GM18867 (cell line): ENCODE results near the gene GINS2.

Experiments
- ATAC-seq: cut with Tn5 transposase; IDR thresholded peaks from one replicate; pipeline ENCODE4 v1.9.1; 2021; ENCODE audit warnings: mild to moderate bottlenecking, moderate library complexity; ENCODE audit not compliant: unreplicated experiment

GINS2 gene

DNA sequence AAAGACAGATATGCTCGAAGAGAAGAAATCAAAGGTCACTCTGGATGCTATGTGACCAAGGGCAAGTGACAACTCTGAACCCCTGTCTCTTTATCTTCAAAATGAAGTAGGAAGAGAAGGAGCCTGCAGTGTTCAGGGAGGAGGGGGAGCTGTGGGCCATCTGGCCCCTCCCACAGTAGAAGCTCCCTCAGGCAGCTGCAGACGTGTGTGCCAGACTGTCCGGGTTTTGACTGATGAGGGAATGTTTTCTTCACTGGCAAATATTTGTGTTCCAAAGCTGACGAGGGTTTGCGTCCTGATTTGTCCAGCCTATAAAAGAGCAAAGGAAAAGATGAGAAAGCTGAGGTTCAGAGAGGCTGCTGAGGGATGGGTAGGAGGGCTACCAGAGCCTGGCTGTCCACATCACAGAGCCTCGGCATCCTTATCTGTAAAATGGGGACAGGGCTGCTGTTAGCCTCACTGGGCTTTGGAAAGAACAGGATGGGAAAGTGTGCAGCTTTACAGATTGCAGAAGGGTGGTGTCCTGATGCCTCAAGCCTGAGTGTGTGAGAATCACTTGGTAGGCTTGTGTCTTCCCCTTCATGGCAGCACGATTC, 1.8 kb upstream of the GINS2 start:
- ATAC-seq, result no peak

DNA sequence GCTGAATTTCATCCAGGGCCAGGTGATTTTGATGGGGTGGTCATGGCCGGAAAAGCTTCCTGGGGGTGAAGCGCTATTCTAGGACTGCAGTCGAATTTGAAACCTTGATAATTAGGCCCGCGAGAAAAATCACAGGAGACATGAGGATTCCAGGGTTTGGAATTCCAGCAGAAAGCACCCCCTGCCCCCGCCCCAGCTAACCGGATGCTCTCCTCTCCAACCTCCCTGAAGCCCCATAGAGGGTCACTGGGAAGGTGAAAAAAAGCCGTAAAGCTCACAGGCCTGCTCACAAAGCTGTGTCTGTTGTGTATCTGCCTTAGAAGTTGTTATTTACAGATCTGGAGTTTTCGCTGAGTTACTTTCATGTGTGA, 1.2 kb upstream of the GINS2 start:
- no peak for ATAC-seq

DNA sequence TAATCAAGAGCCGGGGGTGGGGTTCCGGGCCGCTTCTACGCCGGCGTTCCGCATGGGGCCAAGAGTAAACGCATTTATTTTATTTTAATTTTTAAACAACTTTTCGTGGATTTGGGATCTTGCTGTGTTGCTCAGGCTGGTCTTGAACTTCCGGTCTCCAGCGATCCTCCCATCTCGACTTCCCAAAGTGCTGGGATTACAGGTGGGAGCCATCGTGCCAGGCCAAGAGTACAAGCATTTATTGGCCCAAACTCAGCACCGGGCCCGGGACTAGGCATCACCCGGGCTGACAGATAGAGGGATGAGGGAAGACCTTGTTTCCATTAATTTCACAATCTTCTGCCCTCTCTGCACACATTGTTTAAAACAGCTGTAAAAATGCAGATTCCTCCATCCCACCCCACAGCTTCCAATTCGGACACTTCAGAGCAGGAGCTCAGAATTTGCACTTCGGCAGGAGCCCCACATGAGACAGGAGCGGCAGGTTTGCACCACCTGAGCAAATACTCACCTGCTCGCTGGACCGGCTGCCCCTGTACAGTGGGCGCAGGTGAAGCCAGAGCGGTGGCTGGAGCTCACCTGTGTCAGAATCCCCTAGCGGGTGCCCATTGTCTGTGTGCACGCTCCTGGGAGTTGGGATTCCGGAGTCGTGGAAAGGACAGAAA, 663 bp upstream of the GINS2 start:
- no peak for ATAC-seq

DNA sequence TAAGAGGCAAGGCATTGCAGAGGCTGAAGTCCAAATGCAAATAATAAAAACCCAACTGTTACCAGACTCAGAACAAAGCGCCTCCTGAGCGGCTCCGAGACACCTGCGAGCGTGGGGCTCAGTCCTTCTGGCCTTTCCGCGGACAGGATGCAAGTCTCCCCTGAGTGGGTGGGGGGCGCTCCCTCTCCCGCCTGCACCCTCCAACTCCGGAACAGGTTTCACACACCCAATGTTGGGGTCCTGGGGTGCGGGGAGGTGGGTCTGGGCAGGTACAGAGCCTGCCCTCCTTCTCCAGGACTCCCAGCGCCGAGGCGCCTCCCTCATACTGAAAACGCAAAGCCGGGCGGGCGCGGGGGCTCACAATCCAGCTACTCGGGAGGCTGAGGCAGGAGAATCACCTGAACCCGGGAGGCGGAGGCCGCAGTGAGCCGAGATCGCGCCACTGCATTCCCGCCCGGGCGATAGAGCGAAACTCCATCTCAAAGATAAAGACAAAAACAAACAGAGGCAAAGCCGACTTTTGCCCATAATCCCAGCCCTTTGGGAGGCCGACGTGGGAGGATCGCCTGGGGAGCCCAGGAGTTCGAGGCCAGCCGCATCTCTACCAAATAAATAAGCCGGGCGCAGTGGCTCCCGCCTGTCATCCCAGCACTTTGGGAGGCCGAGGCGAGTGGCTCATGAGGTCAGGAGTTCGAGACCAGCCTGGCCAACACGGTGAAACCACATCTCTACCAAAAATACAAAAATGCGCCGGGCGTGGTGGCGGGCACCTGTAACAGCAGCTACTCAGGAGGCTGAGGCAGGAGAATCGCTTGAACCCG, 893 bp downstream of the GINS2 start:
- ATAC-seq, result no peak

DNA sequence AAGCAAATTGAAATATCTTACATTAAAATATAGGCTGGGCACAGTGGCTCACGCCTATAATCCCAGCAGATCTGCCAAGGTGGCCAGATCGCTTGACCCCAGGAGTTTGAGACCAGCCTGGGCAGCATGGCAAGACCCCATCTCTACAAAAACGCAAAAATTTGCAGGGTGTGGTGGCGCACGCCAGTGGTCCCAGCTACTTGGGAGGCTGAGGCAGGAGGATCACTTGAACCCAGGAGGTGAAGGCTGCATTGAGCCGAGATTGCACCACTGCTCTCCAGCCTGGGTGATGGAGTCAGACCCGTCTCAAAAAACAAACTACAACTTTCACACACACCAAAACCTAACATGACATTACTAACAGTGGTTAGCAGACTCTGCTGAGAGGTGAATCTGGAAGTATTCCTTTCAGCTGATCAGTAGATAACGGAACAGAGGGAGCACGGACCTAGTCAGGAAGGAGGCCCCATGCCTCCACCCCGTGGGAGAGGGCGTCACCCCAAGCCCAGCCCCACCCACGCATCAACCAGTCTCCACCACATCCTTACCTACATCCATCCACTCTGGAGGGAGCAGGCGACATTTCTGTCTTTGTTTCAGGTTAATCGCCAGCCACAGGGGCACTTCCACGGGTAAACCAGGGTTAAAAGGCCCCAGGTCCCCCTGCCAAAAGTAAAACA, 1.7 kb downstream of the GINS2 start:
- ATAC-seq, result no peak

DNA sequence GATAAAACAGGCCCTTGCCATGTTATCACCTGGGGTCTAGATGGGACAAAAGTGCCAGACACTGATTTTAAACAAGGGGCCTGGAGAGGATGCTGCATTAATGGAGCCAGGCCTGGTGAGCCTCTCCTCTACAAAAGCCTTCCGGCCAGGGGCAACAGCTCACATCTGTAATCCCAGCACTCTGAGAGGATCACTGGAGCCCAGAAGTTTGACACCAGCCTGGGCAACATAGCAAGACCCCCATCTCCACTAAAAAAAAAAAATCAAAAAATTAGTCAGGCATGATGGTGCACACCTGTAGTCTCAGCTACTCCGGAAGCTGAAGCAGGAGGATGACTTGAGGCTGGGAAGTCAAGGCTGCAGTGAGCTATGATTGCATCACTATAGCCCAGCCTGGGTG, 3.5 kb downstream of the GINS2 start:
- ATAC-seq, result no peak

DNA sequence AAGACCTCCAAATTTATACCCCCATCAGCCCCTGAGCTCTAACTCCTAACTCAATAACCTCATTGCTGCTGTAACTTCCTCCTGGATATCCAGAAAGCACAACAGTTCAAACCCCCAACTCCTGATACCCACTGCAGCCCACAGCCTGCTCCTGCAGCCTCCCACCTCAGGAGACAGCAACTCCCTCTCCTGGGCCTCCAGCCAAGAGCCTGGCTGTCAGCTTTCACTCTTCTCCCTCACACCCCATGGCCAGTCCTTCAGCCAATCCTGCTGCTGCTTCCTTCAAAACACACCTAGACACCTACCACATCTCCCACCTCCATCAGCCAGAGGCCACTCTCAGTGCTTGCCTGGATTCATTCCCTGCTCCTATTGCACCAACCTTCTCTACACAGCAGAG, 5.4 kb downstream of the GINS2 start:
- no peak for ATAC-seq

DNA sequence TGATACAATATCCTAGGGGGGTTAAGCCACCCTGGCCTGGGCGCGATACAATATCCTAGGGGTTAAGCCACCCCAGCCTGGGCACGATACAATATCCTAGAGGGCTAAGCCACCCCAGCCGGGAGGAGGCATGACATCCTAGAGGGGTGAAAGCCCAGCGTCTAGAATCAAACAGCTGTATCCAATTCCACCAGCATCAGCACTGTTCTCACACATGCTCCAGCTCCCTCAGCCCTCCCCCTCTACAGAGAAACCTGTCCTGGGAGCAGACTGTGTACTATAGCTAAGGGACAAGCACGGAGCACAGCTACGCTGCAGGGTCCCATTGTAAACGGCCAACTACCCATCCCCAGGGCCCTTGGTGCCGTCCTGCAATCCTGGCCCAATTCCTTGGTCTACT, 6.2 kb downstream of the GINS2 start:
- ATAC-seq, result no peak

DNA sequence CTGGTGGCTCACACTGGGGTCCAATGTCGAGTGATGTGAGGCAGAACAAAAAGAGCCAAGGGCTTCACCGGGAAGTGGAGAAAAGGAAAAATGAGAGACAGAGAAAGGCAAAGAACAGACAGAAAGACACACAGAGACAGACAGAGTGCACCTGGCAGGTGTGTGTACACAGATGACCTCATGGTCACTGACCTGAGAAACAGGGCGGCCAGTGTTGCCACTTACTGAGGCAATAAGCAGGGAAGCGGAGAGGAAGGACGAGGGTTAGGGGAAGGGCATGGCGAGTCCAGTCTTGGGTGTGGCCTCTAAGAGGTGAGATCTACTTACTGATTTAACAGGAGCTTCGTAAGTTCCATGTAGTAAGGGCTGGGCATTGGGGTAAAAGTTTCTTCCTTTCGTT, 7.5 kb downstream of the GINS2 start:
- no peak for ATAC-seq

DNA sequence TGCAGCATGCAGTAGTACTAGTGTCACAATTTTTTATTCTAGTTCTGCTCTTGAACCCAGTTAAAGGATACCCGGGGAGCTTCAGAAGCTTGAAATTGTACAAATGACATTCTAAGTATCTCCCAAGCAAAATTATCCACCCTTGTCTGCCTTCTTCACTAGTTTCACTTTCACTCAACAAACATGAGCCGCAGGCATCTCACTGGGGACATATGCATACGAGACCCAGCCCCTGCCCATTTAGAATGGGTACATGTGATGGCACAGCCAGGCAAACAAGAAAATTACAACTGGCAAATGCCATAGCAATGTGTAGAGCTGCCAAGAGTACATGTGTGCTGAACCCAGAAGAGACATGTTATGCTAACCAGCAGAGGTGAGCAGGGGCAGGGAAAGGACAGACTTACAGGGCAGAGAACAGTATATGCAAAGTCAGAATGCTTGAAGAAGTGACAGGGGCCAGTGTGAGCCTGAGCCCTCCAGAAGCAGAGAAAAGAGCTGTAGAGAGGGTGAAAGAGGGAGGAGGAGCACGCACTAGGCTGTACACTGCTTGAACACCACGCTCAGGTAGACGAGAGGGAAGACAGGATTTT, 8.3 kb downstream of the GINS2 start:
- ATAC-seq, result no peak

DNA sequence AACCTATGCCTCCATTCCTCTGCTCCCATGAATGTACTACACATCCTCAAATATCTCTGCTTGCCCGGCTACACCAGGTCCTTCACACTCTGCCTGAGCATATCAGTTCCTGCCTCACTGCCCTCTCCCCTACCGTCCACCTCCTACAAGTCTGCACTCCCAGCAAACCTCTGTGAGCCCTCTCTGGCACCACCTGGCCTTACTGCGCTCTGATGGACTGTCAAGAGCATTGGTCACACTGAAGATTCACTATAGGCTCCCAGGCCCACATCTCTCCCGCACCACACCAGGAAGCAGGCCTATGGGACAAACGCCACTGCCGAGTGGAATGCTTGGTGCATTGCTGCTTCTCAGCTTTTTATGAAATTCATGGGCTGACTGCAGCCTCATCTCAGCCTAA, 8.9 kb downstream of the GINS2 start:
- no peak for ATAC-seq

DNA sequence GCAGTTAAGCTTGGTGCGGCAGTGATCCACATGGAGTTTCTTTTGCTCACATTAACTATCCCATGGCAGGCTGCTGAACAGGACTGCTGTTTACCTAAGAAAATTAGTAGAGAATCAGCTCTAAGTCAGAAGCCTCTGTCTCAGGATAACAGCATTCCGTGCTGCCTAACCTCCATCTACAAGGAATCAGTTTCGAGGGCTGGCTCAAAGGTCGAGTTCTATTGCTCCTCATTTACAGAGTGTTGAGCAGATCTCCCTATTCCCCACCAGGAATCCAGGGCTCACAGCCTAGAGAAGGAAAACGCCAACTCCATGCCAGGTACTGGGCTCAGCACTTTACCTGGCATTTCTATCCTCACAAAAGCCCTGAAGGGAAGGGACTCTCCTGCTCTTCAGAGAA, 9.9 kb downstream of the GINS2 start:
- no peak for ATAC-seq

DNA sequence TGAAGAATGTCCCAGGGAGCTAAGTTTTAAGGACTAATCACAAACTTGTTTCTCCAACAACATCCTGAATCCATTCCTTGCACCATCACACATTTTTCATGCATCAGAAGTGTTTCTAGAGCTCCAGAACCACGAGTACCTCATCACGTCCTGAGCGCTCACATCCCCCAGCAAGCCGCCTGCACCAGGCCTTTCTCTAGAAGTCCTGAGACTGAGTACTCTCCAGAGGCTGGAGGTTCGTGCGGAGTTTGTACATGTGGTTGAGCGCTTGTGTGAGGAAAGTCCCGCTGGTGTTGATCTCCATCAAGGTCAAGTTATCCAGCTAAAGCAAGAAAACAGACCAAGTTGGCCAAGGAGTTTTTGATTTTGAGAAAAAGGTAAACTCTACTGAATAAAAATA, 10.7 kb downstream of the GINS2 start:
- no peak for ATAC-seq

DNA sequence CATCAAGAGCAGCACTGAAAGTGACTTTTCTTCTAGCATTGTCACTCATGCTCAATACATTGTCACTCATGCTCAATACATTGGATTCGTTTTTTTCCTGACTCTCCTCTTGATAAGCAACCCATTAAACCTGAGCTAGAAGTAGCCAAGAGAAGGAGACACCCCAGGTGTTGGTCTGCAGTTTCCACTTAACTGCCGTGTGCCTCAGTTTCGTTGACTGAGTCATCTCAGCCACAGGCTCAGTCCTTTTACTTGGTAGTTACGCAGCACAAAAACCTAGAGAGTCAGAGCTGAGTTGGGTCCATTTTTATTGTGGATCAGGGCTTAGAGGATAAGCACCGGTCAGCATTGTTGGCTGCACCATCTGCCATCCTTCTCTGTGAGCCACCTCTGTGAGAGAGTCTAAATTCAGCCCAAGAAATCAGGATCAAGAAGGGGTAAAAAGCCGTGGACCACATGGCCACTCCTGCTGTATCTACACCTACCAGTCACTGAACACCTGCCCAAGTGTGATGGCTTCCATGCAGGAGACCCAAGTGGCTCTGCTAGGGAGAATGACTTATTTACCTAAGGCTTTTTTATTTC, 11.3 kb downstream of the GINS2 start:
- no peak for ATAC-seq

DNA sequence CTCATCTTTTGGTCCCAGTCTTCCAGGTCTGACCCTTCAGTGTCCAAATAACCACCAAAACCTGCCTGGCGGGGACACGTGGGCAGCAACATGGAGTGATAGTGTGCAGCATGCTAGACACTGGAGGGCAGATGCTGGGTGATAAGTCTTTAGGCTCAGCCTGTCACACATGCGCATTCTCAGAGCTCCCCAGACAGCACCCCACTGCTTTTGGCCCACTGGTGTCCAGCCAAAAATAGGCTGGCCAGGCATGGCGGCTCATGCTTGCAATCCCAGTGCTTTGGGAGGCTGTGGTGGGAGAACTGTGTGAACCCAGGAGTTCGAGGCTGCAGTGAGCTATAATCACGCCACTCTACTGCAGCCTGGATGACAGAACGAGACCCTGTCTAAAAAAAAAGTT, 12.3 kb downstream of the GINS2 start:
- ATAC-seq, result no peak

DNA sequence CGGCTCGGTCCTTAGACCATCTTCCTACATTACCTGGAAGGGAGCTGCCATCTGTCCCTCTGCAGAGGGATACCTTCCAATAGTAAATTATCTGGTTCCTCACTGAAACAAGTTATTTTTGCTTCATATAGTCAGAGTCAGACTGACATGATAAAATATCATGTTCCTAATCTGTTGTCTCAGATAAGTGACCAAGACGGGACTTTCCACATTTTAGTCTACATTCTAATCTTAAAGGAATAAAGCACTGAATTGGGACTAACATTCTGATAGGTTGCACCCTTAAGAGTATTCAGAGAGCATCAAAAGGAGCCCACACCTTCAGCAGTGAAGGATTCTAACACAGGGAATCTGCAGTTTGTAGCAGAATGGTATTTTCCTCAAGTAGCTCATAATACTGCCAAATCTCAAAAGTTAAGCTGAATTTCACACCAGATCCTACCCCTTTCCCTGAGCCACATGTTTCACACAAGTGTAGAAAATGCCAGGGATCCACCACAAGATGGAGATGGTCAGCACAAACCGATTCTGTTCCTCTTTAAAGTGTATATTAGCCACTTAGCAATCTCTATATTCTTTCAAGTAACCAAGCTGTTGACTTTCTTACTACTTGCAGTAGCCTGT, 13.4 kb downstream of the GINS2 start:
- ATAC-seq, result no peak

DNA sequence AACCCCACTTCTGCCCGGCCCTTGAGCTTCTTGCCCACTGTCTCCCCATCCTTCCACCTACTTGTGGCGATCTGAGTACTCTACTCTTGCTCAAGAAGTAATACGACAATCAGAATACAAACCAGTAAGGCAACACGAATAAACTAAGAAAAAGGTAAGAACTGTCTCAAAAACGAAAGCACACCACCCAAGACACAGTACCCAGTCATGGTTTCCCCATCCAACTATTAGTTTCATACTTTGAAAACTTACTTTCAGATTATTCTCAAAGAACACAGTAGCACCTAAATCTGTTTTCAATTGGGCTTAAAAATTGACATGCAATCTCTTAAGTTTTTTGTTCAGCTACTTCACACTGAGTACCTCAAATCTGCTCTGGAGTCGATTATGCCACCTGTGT, 13.9 kb downstream of the GINS2 start:
- ATAC-seq, result peak; percentile 70

DNA sequence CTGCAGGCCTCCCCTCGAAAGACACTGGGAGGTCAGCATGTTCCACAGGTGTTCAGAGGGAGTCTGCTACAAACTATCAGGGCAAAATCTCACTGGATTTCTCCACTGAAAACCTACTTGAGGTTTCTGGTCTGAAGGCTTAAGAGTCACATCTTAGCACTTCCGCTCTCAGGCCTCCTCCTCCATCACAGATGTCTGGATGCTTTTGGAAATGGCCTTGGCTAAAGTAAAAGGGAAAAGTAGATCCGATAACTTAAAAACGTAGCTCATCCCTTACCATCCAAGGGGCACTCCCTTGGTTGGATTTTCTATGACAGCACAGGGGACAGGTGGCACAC, 14.4 kb downstream of the GINS2 start:
- ATAC-seq, result no peak

DNA sequence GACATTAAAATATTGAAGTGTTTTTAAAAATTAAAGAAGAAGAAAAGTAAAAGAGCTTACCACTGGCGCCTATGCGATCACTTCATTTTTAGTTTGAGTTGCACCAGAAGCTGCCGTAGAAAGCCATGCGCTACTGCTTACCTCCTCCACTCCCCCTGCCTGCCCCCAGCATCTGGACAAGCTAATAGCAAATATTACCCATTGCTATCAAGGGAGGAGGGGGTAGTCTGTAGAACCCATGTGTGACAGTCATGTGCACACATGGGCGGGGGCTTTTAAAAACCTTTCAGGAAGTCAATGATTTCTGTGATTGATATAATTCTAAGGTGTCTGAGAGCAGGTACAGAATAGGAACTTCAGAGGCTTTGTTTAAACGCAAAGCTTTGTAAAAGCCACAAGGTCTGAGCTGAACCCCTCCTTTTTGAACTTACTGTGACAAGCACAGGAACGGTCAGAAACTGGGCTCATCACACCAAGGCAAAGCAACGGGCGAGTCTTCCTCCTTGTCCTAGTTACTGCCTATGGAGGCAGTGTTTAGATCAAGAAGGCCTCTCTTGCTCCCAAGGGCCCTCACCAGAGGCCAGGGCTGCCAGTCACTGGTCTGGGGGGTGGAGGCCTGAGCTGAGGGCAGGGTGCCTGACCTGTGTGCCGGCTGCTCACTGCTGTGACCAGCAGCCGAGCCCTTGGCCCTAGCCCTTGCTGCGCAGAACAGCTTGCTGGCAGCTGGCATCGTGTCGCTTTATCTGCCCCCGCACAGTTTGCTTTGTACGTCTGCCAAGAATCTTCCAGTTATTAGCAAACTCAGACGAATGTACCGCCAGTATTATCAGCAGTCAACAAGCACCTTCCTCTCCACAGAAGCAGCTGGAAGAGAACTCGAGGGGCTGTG, 15.0 kb downstream of the GINS2 start:
- ATAC-seq, result no peak

DNA sequence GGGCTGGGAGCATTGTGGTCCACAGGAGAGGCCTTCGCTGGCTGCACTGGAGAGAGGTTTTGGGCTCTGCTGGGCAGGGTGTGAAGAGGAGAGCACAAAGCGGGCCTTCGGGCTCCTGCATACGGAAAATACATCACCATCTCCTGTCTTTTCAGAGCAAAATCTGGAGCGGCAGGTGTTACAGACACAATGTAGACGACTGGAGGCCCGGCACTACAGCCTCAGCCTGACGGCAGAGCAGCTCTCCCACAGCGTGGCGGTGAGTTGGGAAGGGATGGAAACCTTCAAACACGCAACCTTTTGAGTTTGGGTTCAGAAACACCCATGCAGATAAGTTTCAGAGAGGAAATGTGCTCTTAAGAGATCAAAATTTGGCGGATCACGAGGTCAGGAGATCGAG, 17.9 kb downstream of the GINS2 start:
- no peak for ATAC-seq
